Measurements from ENCODE around the gene XXYLT1.

- TF ChIP-seq, protein P1, sequence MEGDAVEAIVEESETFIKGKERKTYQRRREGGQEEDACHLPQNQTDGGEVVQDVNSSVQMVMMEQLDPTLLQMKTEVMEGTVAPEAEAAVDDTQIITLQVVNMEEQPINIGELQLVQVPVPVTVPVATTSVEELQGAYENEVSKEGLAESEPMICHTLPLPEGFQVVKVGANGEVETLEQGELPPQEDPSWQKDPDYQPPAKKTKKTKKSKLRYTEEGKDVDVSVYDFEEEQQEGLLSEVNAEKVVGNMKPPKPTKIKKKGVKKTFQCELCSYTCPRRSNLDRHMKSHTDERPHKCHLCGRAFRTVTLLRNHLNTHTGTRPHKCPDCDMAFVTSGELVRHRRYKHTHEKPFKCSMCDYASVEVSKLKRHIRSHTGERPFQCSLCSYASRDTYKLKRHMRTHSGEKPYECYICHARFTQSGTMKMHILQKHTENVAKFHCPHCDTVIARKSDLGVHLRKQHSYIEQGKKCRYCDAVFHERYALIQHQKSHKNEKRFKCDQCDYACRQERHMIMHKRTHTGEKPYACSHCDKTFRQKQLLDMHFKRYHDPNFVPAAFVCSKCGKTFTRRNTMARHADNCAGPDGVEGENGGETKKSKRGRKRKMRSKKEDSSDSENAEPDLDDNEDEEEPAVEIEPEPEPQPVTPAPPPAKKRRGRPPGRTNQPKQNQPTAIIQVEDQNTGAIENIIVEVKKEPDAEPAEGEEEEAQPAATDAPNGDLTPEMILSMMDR (IDR thresholded peaks at IDR 0.05) = no peak
- TF ChIP-seq POLR2A (IDR thresholded peaks at IDR 0.05) = no peak
These were observed 231.6 kb downstream of the XXYLT1 start for GRCh38 chr3:195039180-195039843.
